Vagina (tissue), 2 donors: Measurements from ENCODE around the gene SBF2. TPM values are rescaled to one million over a fixed set of nuclear protein-coding genes. Genes with fewer than 3 reads are reported as not detected.

Experiments used
- DNase-seq, 2 donors: peaks; one replicate each; pipeline ENCODE4 v3.0.0-alpha.2; 2017; ENCODE audit errors: extremely low spot score in 2 of 2
- H3K27ac ChIP-seq: fragments of 200-600 bp; sonication (generic); one replicate; pipeline ENCODE4 v1.5.1; 2019
- H3K27me3 ChIP-seq: fragments of 200-600 bp; sonication (generic); one replicate; pipeline ENCODE4 v1.5.1; 2019
- H3K36me3 ChIP-seq, 2 donors: fragments of 200-600 bp; sonication (generic); one replicate each; pipeline ENCODE4 v1.5.1; 2017 to 2019
- H3K4me1 ChIP-seq: fragments of 200-600 bp; sonication (generic); one replicate; pipeline ENCODE4 v1.5.1; 2019
- H3K4me3 ChIP-seq, 2 donors: fragments of 200-600 bp; sonication (generic); 1 replicate in 1 of 2; 2 replicates in 1 of 2; pipeline ENCODE4 v1.5.1; 2016 to 2019
- H3K9me3 ChIP-seq: fragments of 200-600 bp; sonication (generic); one replicate; pipeline ENCODE4 v1.5.1; 2019
- POLR2A ChIP-seq, 2 donors: fragments of 450-650 bp; IDR thresholded peaks; one replicate each; pipeline ENCODE4 v1.6.1; 2017; ENCODE audit warnings: antibody characterized with exemption in 2 of 2, mild to moderate bottlenecking in 2 of 2, moderate library complexity in 2 of 2
- POLR2AphosphoS5 ChIP-seq, 2 donors: sonication (generic); formaldehyde crosslinking; IDR thresholded peaks; one replicate each; pipeline ENCODE4 v1.9.0; 2017; ENCODE audit warnings: antibody characterized with exemption in 2 of 2, mild to moderate bottlenecking in 2 of 2, low read depth in 1 of 2; ENCODE audit not compliant: insufficient read depth in 1 of 2
- intact Hi-C: fragments of 100-400 bp; cut with DNase I; formaldehyde crosslinking; loops from one replicate; pipeline ENCODE4 v1.15.1; 2023
- total RNA-seq: library from RNA; depleted of rRNA; stranded (reverse); fragments of >200 nt; gene quantifications from one replicate; pipeline ENCODE4 v1.2.3, GENCODE V29; 2016
- TF ChIP-seq, protein P1 (sequence below), 3 experiments: fragments of 450-650 bp in 2 of 3; fragments of 200-600 bp in 1 of 3; sonication (generic) in 1 of 3; IDR thresholded peaks; one replicate each; pipeline ENCODE4 v1.5.1; 2017 to 2019; ENCODE audit warnings: antibody characterized with exemption in 3 of 3, mild to moderate bottlenecking in 2 of 3, moderate library complexity in 2 of 3

SBF2 gene
- total RNA-seq, 1 donor from 2014 or later, result 69.5 TPM

DNA sequence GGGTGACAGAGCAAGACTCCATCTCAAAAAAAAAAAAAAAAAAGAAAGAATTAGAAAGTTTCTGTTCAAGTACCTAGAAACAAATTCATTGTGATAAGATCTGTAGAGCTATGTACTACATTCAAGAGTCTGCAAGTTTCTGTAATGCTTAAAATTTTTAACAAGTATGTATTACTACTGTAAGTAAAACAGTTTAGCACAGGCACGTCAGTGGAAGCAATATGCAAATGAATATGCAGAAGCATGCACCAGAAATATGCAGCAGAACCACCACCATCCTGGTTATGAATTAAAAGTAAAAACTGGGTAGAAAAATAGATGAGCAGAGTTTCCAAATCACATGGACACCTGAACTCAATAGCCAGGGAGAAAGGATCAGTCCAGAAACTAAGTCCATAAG, 19.3 kb downstream of the SBF2 start:
- DNase-seq, result no peak
- intact Hi-C loops, result no loop called here

GRCh38 chr11:10273738-10274137, 20.3 kb downstream of the SBF2 start:
- Histone ChIP-seq H3K4me3 (no peak overlapping the region), H3K27ac (no peak overlapping the region), H3K4me1 (peaks cover 23% of the 10 kb centered on the region), H3K9me3 (no peaks in the 10 kb centered on the region), H3K36me3 (no peaks in the 10 kb centered on the region), H3K27me3 (no peaks in the 10 kb centered on the region)
- no peak for DNase-seq
- intact Hi-C loops, result no loop called here
- TF ChIP-seq POLR2A (IDR thresholded peaks at IDR 0.05), result no peak
- TF ChIP-seq, protein P1, sequence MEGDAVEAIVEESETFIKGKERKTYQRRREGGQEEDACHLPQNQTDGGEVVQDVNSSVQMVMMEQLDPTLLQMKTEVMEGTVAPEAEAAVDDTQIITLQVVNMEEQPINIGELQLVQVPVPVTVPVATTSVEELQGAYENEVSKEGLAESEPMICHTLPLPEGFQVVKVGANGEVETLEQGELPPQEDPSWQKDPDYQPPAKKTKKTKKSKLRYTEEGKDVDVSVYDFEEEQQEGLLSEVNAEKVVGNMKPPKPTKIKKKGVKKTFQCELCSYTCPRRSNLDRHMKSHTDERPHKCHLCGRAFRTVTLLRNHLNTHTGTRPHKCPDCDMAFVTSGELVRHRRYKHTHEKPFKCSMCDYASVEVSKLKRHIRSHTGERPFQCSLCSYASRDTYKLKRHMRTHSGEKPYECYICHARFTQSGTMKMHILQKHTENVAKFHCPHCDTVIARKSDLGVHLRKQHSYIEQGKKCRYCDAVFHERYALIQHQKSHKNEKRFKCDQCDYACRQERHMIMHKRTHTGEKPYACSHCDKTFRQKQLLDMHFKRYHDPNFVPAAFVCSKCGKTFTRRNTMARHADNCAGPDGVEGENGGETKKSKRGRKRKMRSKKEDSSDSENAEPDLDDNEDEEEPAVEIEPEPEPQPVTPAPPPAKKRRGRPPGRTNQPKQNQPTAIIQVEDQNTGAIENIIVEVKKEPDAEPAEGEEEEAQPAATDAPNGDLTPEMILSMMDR (IDR thresholded peaks at IDR 0.05), result no peak
- no peak for TF ChIP-seq POLR2AphosphoS5 (IDR thresholded peaks at IDR 0.05; ENCODE audit: insufficient read depth in 1 of 2, low read depth in 1 of 2)

More for the DNA sequence above, 19.3 kb downstream of the SBF2 start:
- Histone ChIP-seq H3K4me1 (peaks cover 23% of the 10 kb centered on the region), H3K9me3 (no peaks in the 10 kb centered on the region), H3K27ac (no peak overlapping the region), H3K4me3 (no peak overlapping the region), H3K27me3 (no peaks in the 10 kb centered on the region), H3K36me3 (no peaks in the 10 kb centered on the region)
- TF ChIP-seq POLR2AphosphoS5 (IDR thresholded peaks at IDR 0.05; ENCODE audit: insufficient read depth in 1 of 2, low read depth in 1 of 2) (no peak), POLR2A (IDR thresholded peaks at IDR 0.05) (no peak)
- TF ChIP-seq, protein P1 (IDR thresholded peaks at IDR 0.05), result no peak

GRCh38 chr11:10272132-10272531, 21.9 kb downstream of the SBF2 start:
- no peak overlapping the region for H3K4me3 ChIP-seq
- TF ChIP-seq, protein P1 (IDR thresholded peaks at IDR 0.05), result no peak
- TF ChIP-seq POLR2AphosphoS5 (IDR thresholded peaks at IDR 0.05; ENCODE audit: insufficient read depth in 1 of 2, low read depth in 1 of 2) (no peak), POLR2A (IDR thresholded peaks at IDR 0.05) (no peak)
- DNase-seq, result no peak
- H3K36me3 ChIP-seq, result no peaks in the 10 kb centered on the region
- intact Hi-C loops, result no loop called here
- H3K27ac ChIP-seq, result no peak overlapping the region
- peaks cover 23% of the 10 kb centered on the region for H3K4me1 ChIP-seq
- H3K9me3 ChIP-seq, result no peaks in the 10 kb centered on the region
- H3K27me3 ChIP-seq, result no peaks in the 10 kb centered on the region

- TF ChIP-seq, protein P1 (IDR thresholded peaks at IDR 0.05), result no peak
- no peak for TF ChIP-seq POLR2A (IDR thresholded peaks at IDR 0.05)
- no peak for TF ChIP-seq POLR2AphosphoS5 (IDR thresholded peaks at IDR 0.05; ENCODE audit: insufficient read depth in 1 of 2, low read depth in 1 of 2)
- no peak overlapping the region for H3K4me3 ChIP-seq
- no peaks in the 10 kb centered on the region for H3K9me3 ChIP-seq
- H3K4me1 ChIP-seq, result peaks cover 5% of the 10 kb centered on the region
- no peak overlapping the region for H3K27ac ChIP-seq
- H3K27me3 ChIP-seq, result no peaks in the 10 kb centered on the region
- DNase-seq, result no peak
- H3K36me3 ChIP-seq, result no peaks in the 10 kb centered on the region
- intact Hi-C loops, result no loop called here
Measured at GRCh38 chr11:10268746-10269488, 25.1 kb downstream of the SBF2 start.

DNA sequence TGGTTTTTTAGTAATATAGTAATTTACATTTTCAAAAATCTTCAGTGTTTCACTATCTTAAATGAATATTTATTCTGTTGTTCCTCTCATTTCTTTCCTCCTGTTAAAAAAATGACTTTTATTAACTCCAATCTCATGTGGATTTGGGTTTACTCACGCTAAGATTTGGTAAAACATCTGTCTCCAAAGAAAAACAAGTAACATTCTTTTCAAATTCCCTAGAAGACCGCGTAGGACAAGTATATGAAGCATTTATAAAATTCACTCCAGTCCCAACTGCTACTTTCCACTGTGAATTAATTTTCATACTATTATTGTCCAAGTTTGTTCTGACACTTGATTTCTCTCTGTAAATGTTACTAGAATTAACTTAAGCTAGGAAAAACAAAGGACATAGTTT, 26.2 kb downstream of the SBF2 start:
- H3K27me3 ChIP-seq, result no peaks in the 10 kb centered on the region
- no peaks in the 10 kb centered on the region for H3K36me3 ChIP-seq
- H3K9me3 ChIP-seq, result no peaks in the 10 kb centered on the region
- H3K27ac ChIP-seq, result no peak overlapping the region
- no peaks in the 10 kb centered on the region for H3K4me1 ChIP-seq
- DNase-seq, result no peak
- intact Hi-C loops, result no loop called here
- no peak overlapping the region for H3K4me3 ChIP-seq
- TF ChIP-seq POLR2AphosphoS5 (IDR thresholded peaks at IDR 0.05; ENCODE audit: insufficient read depth in 1 of 2, low read depth in 1 of 2), result no peak
- TF ChIP-seq POLR2A (IDR thresholded peaks at IDR 0.05), result no peak
- TF ChIP-seq, protein P1 (IDR thresholded peaks at IDR 0.05), result no peak
